Keratinocyte (primary cell): ENCODE data around the gene CDYL. TPM values are rescaled to one million over a fixed set of nuclear protein-coding genes. Genes with fewer than 3 reads are reported as not detected.

Experiments used
- DNase-seq: peaks from one replicate; pipeline ENCODE4 v3.0.0-alpha.2; 2011; ENCODE audit warnings: low read depth, missing footprints, low spot score
- FAIRE-seq: peaks from 2 replicates; lab custom pipeline; 2011; peaks lifted over from hg19 to GRCh38; lab: Jason Lieb, UNC
- H2AFZ ChIP-seq: 2 replicates; pipeline ENCODE4 v1.6.0; 2012; ENCODE audit warnings: low read length, control low read depth, inconsistent platforms; ENCODE audit not compliant: control insufficient read depth
- H3K27ac ChIP-seq: 2 replicates; pipeline ENCODE4 v1.5.1; 2011; ENCODE audit warnings: low read length; ENCODE audit not compliant: control insufficient read depth, insufficient read depth
- H3K27me3 ChIP-seq: 3 replicates; pipeline ENCODE4 v1.6.0; 2011; ENCODE audit warnings: low read length; ENCODE audit not compliant: control insufficient read depth, insufficient read depth; ENCODE audit errors: extremely low read depth
- H3K36me3 ChIP-seq, 2 experiments: 2 replicates in 1 of 2; 3 replicates in 1 of 2; pipeline ENCODE4 v1.5.1; 2011; ENCODE audit warnings: low read length in 2 of 2, mild to moderate bottlenecking in 1 of 2; ENCODE audit not compliant: control insufficient read depth in 2 of 2, insufficient read depth in 2 of 2; ENCODE audit errors: extremely low read depth in 1 of 2
- H3K4me1 ChIP-seq: 3 replicates; pipeline ENCODE4 v1.5.1; 2011; ENCODE audit warnings: low read length; ENCODE audit not compliant: control insufficient read depth, insufficient read depth; ENCODE audit errors: extremely low read depth
- H3K4me2 ChIP-seq: 3 replicates; pipeline ENCODE4 v1.6.0; 2011; ENCODE audit warnings: low read depth, low read length; ENCODE audit not compliant: control insufficient read depth, insufficient read depth; ENCODE audit errors: extremely low read depth
- H3K4me3 ChIP-seq, 3 experiments: fragments of 200-600 bp in 1 of 3; sonication (generic) in 1 of 3; 2 replicates in 2 of 3; 3 replicates in 1 of 3; pipeline ENCODE4 v1.5.1; 2011 to 2016; ENCODE audit warnings: low read length in 3 of 3, mild to moderate bottlenecking in 3 of 3, control low read depth in 2 of 3, inconsistent platforms in 1 of 3, low read depth in 1 of 3, mixed read lengths in 1 of 3, mixed run types in 1 of 3, moderate library complexity in 1 of 3; ENCODE audit not compliant: control insufficient read depth in 2 of 3, insufficient read depth in 2 of 3; ENCODE audit errors: extremely low read depth in 1 of 3
- H3K79me2 ChIP-seq: 2 replicates; pipeline ENCODE4 v1.6.0; 2012; ENCODE audit warnings: low read length; ENCODE audit not compliant: control insufficient read depth, insufficient read depth
- H3K9ac ChIP-seq: 3 replicates; pipeline ENCODE4 v1.6.0; 2011; ENCODE audit warnings: low read length; ENCODE audit not compliant: control insufficient read depth, insufficient read depth; ENCODE audit errors: extremely low read depth
- H3K9me1 ChIP-seq: 3 replicates; pipeline ENCODE4 v1.6.0; 2011; ENCODE audit warnings: low read length; ENCODE audit not compliant: control insufficient read depth, insufficient read depth; ENCODE audit errors: extremely low read depth
- H3K9me3 ChIP-seq: 2 replicates; pipeline ENCODE4 v1.5.1; 2012; ENCODE audit warnings: low read depth, low read length; ENCODE audit not compliant: control insufficient read depth
- H4K20me1 ChIP-seq: 3 replicates; pipeline ENCODE4 v1.6.0; 2011; ENCODE audit warnings: low read length; ENCODE audit not compliant: control insufficient read depth, insufficient read depth; ENCODE audit errors: extremely low read depth
- EZH2 ChIP-seq: IDR thresholded peaks from one replicate; pipeline ENCODE4 v1.6.1; 2012; ENCODE audit warnings: inconsistent platforms, mild to moderate bottlenecking, low read length, moderate library complexity
- dilution Hi-C: fragments of 300-500 bp; cut with MboI; formaldehyde crosslinking; loops from one replicate; pipeline ENCODE4 v1.7.0; 2020; ENCODE audit warnings: low sequenced_read_pairs; ENCODE audit not compliant: extremely low pct_ligation_motif_present
- polyA plus RNA-seq, 5 experiments: library from polyadenylated mRNA; depleted of rRNA in 3 of 5; stranded (reverse) in 3 of 5; stranded (forward) in 1 of 5; unstranded in 1 of 5; fragments of >200 nt; gene quantifications; 1 replicate in 1 of 5; 2 replicates in 3 of 5; 3 replicates in 1 of 5; pipeline versions ENCODE4 v1.2.1 to v1.2.3, GENCODE V29; 2011 to 2012; ENCODE audit warnings: missing spikeins in 2 of 5, low read depth in 1 of 5, low replicate concordance in 1 of 5
- TF ChIP-seq, protein P1 (sequence below), 3 experiments: IDR thresholded peaks in 1 of 3; conservative IDR thresholded peaks in 1 of 3; optimal IDR thresholded peaks in 1 of 3; 2 replicates in 2 of 3; 3 replicates in 1 of 3; pipeline versions ENCODE3 to v1.5.1; 2011; ENCODE audit warnings: low read length in 3 of 3, mild to moderate bottlenecking in 3 of 3, moderate library complexity in 2 of 3, control low read depth in 1 of 3, inconsistent platforms in 1 of 3; ENCODE audit not compliant: insufficient read depth in 2 of 3; ENCODE audit errors: extremely low read depth in 1 of 3

Gene CDYL
- polyA plus RNA-seq, 1 donor (not counting 4 experiments of a cell fraction or from before 2014, with no cell fraction given), result 48.0 TPM

DNA sequence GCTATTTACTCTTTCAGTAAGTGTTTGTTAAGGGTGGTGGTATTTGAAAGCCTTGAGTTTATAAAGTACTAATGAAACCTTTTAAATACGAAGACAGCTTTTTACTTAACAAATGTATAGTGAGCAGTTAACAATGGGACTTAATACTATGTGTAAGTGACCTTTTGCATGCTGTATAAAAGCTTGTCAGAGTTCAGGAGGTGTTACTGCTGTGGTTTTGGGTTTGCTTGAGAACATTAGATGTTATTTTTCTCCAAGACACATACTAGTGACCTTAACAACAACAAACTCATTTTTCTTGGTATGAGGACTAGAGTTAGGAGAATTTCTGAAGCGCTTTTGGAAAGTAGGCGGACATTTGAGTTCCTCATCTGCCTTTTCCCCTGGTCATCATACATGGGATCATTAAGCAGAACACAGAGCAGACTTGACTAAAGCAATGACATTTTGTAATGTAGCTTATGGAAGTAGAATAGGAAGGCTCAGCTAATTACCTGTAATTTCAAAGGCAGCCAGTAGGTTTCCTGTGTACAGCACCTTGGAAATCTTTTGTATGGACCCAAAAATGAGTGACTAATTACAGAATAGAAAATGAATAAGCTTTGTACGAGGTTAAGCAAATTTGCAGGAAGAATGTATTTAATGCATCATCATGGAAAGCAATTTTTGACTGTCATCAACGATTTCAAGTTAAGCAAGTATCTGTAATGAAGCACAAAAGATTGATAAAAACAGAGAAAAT, 14.1 kb downstream of the CDYL start:
- Histone ChIP-seq H3K9me3 (no peaks in the 10 kb centered on the region), H3K27ac (no peak overlapping the region), H3K79me2 (peaks cover 96% of the 10 kb centered on the region), H3K9ac (no peak overlapping the region), H3K9me1 (peaks cover 3% of the 10 kb centered on the region), H3K4me3 (no peak overlapping the region), H2AFZ (no peak overlapping the region), H3K27me3 (no peaks in the 10 kb centered on the region), H3K4me2 (no peak overlapping the region), H3K4me1 (peaks cover 4% of the 10 kb centered on the region), H3K36me3 (peaks cover 0 to 6% of the 10 kb centered on the region in 2 experiments), H4K20me1 (peaks cover 27% of the 10 kb centered on the region)
- dilution Hi-C loops, result no loop called here
- no peak for DNase-seq
- FAIRE-seq, result no peak
- TF ChIP-seq, protein P1, sequence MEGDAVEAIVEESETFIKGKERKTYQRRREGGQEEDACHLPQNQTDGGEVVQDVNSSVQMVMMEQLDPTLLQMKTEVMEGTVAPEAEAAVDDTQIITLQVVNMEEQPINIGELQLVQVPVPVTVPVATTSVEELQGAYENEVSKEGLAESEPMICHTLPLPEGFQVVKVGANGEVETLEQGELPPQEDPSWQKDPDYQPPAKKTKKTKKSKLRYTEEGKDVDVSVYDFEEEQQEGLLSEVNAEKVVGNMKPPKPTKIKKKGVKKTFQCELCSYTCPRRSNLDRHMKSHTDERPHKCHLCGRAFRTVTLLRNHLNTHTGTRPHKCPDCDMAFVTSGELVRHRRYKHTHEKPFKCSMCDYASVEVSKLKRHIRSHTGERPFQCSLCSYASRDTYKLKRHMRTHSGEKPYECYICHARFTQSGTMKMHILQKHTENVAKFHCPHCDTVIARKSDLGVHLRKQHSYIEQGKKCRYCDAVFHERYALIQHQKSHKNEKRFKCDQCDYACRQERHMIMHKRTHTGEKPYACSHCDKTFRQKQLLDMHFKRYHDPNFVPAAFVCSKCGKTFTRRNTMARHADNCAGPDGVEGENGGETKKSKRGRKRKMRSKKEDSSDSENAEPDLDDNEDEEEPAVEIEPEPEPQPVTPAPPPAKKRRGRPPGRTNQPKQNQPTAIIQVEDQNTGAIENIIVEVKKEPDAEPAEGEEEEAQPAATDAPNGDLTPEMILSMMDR (optimal IDR thresholded peaks at IDR 0.05 in 1 of 3, IDR thresholded peaks at IDR 0.05 in 1 of 3, conservative IDR thresholded peaks at IDR 0.05 in 1 of 3; ENCODE audit: extremely low read depth in 1 of 3, insufficient read depth in 2 of 3, low read length in 3 of 3), result peak in 1 of 3 experiments; percentile 25
- no peak for TF ChIP-seq EZH2

- Histone ChIP-seq H3K27me3 (no peaks in the 10 kb centered on the region), H3K9ac (no peak overlapping the region), H3K4me2 (peak overlapping the region; percentile 63), H3K27ac (no peak overlapping the region), H4K20me1 (peaks cover 25% of the 10 kb centered on the region), H3K9me3 (no peaks in the 10 kb centered on the region), H2AFZ (no peak overlapping the region), H3K9me1 (peaks cover 3% of the 10 kb centered on the region), H3K4me1 (peaks cover 6% of the 10 kb centered on the region), H3K4me3 (no peak overlapping the region), H3K79me2 (peaks cover 96% of the 10 kb centered on the region), H3K36me3 (no peaks in the 10 kb centered on the region)
- no peak for FAIRE-seq
- no peak for DNase-seq
- TF ChIP-seq, protein P1 (optimal IDR thresholded peaks at IDR 0.05 in 1 of 3, IDR thresholded peaks at IDR 0.05 in 1 of 3, conservative IDR thresholded peaks at IDR 0.05 in 1 of 3; ENCODE audit: extremely low read depth in 1 of 3, insufficient read depth in 2 of 3, low read length in 3 of 3), result no peak
- no peak for TF ChIP-seq EZH2
- dilution Hi-C loops, result no loop called here
These were observed 18.0 kb downstream of the CDYL start for GRCh38 chr6:4794140-4794707.
